Measurements from ENCODE around the gene RBM43. TPM values are rescaled to one million over a fixed set of nuclear protein-coding genes. Genes with fewer than 3 reads are reported as not detected.
A peak's percentile ranks its signal among the peaks of the same experiment; 100 is the strongest.

RBM43 gene
- total and polyA plus RNA-seq, 9 of the 15 experiments (the other 6 are each of a cell fraction or from before 2014, with no cell fraction given): 1.3 to 6.9 (median 3.8) TPM

DNA sequence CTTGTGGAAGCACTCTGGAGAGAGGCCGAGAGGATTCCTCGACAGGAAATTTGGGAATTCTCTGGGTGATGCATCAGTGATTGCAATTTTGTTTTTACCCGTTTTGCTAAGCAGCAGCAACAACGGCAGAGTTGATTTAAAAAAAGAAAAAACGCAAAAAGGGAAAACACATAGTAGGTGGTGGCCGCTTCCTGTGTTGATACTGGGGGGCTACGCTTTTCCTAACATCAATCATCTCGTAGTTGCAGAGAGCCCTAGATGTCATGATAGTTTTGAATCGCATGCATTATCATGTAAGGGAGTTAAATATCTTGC lies 271 bp upstream of the RBM43 start (continued):
- TF ChIP-seq ZNF76 (CRISPR knock-in tag; IDR thresholded peaks at IDR 0.05; ENCODE audit: borderline replicate concordance) (no peak), DPF2 (IDR thresholded peaks at IDR 0.05) (peak; percentile 37), SAFB (IDR thresholded peaks at IDR 0.05; ENCODE audit: borderline replicate concordance, low read depth, low read length) (no peak), KLF10 (CRISPR knock-in tag; IDR thresholded peaks at IDR 0.05) (no peak), SIX5 (IDR thresholded peaks at IDR 0.05; ENCODE audit: borderline replicate concordance in 1 of 2, insufficient read depth in 1 of 2, low read depth in 1 of 2, low read length in 2 of 2) (no peak), HNRNPLL (IDR thresholded peaks at IDR 0.05; ENCODE audit: low read depth, low read length, poor library complexity, severe bottlenecking) (no peak), POLR2AphosphoS5 (IDR thresholded peaks at IDR 0.05; ENCODE audit: control insufficient read depth, insufficient read depth, low read depth, low read length) (no peak), ATF4 (CRISPR knock-in tag; IDR thresholded peaks at IDR 0.05) (no peak), ZNF778 (CRISPR knock-in tag; IDR thresholded peaks at IDR 0.05) (no peak), MCM5 (IDR thresholded peaks at IDR 0.05; ENCODE audit: low read depth) (no peak), HNRNPH1 (optimal IDR thresholded peaks at IDR 0.05; ENCODE audit: low read depth, low read length) (no peak), HDAC1 (IDR thresholded peaks at IDR 0.05) (no peak), HCFC1 (IDR thresholded peaks at IDR 0.05; ENCODE audit: low read depth, low read length) (no peak), ZNF764 (CRISPR knock-in tag; IDR thresholded peaks at IDR 0.05; ENCODE audit: low read depth) (no peak), ZC3H11A (IDR thresholded peaks at IDR 0.05; ENCODE audit: low read depth, low read length) (no peak), NFRKB (IDR thresholded peaks at IDR 0.05; ENCODE audit: low read depth) (0 out of 2 replicates have a peak, but pooled peaks have one; percentile 12), ZNF699 (CRISPR knock-in tag; IDR thresholded peaks at IDR 0.05; ENCODE audit: insufficient replicate concordance) (no peak), E2F5 (CRISPR knock-in tag; IDR thresholded peaks at IDR 0.05) (0 out of 2 replicates have a peak, but pooled peaks have one; percentile 16), AFF1 (IDR thresholded peaks at IDR 0.05; ENCODE audit: low read depth in 1 of 2, partially characterized antibody in 2 of 2) (no peak), NFIX (CRISPR knock-in tag; IDR thresholded peaks at IDR 0.05; ENCODE audit: low read depth) (no peak)

All from K562 (cell line).